HL-60 (cell line): ENCODE results near the gene FMR1NB.

Experiments
- DNase-seq, 2 experiments: peaks; one replicate each; pipeline ENCODE4 v3.0.0-alpha.2; 2010 to 2020; ENCODE audit warnings: low read depth in 1 of 2, low spot score in 1 of 2
- H3K27ac ChIP-seq: fragments of 250-450 bp; sonication (Bioruptor Pico); replicated peaks from 2 replicates; pipeline ENCODE4 v1.5.1; 2020; ENCODE audit warnings: mild to moderate bottlenecking, moderate library complexity
- H3K27me3 ChIP-seq: fragments of 250-450 bp; sonication (Bioruptor Pico); 2 replicates; pipeline ENCODE4 v1.5.1; 2021; ENCODE audit warnings: mild to moderate bottlenecking, moderate library complexity; ENCODE audit not compliant: insufficient read depth, poor library complexity, severe bottlenecking
- H3K4me3 ChIP-seq: replicated peaks from 2 replicates; pipeline ENCODE4 v1.5.1; 2011; ENCODE audit warnings: mild to moderate bottlenecking, control low read depth, low read length; ENCODE audit not compliant: insufficient read depth
- GABPA ChIP-seq: IDR thresholded peaks from 2 replicates; pipeline ENCODE4 v1.6.1; 2012; ENCODE audit warnings: low read depth
- POLR2AphosphoS5 ChIP-seq: IDR thresholded peaks from 2 replicates; pipeline ENCODE4 v1.6.1; 2012; ENCODE audit warnings: low read depth
- SPI1 ChIP-seq: IDR thresholded peaks from 2 replicates; pipeline ENCODE4 v1.6.1; 2012; ENCODE audit warnings: low read depth, mild to moderate bottlenecking, borderline replicate concordance
- TF ChIP-seq, protein P1 (sequence below): IDR thresholded peaks from one replicate; pipeline ENCODE4 v1.5.1; 2011; ENCODE audit warnings: low read length, control low read depth, inconsistent platforms; ENCODE audit not compliant: insufficient read depth
- TF ChIP-seq, protein P2 (sequence below): IDR thresholded peaks from 2 replicates; pipeline ENCODE4 v1.6.1; 2012; ENCODE audit warnings: low read depth; ENCODE audit not compliant: insufficient replicate concordance

The FMR1NB gene

DNA sequence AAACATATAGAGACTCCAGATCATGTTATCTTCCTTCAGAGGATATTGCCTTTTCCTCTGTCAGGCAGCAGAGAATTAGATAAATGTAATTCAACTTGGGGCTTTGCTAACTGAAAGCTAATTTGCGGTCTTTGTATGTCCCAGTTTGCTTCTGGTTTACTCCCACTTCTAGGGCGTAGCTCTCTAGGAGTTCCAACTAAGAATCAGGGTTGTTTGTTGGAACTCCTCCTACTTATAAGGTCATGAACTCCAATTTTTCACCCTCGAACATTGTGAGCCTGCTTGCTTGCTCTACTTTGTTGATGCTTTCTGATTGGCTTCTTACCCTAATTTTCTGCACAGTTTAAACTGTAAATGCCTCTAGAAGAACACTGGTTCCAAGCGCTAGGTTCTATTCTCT is 66.1 kb downstream of the FMR1NB start:
- Histone ChIP-seq H3K27ac (no peak overlapping the region), H3K4me3 (no peak overlapping the region), H3K27me3 (no peaks in the 10 kb centered on the region)
- no peak for DNase-seq
- TF ChIP-seq POLR2AphosphoS5, result no peak
- TF ChIP-seq SPI1, result no peak
- TF ChIP-seq, protein P1, sequence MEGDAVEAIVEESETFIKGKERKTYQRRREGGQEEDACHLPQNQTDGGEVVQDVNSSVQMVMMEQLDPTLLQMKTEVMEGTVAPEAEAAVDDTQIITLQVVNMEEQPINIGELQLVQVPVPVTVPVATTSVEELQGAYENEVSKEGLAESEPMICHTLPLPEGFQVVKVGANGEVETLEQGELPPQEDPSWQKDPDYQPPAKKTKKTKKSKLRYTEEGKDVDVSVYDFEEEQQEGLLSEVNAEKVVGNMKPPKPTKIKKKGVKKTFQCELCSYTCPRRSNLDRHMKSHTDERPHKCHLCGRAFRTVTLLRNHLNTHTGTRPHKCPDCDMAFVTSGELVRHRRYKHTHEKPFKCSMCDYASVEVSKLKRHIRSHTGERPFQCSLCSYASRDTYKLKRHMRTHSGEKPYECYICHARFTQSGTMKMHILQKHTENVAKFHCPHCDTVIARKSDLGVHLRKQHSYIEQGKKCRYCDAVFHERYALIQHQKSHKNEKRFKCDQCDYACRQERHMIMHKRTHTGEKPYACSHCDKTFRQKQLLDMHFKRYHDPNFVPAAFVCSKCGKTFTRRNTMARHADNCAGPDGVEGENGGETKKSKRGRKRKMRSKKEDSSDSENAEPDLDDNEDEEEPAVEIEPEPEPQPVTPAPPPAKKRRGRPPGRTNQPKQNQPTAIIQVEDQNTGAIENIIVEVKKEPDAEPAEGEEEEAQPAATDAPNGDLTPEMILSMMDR, result no peak
- TF ChIP-seq, protein P2, sequence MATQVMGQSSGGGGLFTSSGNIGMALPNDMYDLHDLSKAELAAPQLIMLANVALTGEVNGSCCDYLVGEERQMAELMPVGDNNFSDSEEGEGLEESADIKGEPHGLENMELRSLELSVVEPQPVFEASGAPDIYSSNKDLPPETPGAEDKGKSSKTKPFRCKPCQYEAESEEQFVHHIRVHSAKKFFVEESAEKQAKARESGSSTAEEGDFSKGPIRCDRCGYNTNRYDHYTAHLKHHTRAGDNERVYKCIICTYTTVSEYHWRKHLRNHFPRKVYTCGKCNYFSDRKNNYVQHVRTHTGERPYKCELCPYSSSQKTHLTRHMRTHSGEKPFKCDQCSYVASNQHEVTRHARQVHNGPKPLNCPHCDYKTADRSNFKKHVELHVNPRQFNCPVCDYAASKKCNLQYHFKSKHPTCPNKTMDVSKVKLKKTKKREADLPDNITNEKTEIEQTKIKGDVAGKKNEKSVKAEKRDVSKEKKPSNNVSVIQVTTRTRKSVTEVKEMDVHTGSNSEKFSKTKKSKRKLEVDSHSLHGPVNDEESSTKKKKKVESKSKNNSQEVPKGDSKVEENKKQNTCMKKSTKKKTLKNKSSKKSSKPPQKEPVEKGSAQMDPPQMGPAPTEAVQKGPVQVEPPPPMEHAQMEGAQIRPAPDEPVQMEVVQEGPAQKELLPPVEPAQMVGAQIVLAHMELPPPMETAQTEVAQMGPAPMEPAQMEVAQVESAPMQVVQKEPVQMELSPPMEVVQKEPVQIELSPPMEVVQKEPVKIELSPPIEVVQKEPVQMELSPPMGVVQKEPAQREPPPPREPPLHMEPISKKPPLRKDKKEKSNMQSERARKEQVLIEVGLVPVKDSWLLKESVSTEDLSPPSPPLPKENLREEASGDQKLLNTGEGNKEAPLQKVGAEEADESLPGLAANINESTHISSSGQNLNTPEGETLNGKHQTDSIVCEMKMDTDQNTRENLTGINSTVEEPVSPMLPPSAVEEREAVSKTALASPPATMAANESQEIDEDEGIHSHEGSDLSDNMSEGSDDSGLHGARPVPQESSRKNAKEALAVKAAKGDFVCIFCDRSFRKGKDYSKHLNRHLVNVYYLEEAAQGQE, result no peak
- TF ChIP-seq GABPA, result no peak

DNA sequence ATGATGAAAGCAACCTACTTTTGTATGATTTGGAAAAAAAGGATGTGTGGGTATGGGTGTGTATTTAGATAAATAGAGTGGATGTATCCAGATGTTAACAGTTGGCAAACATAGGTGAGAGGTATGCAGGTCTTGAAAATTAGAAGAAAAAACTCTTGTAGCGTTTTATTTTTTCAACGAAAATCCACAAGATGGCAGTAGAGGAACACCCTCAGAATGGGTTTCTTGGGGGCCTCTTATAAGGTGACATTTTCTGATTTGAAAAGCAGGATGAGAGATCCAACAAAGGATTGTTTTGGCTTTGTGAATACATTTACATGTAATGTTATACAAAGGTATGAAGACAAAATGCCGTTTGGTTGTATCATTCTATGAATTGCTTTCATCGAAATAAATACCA is 68.3 kb downstream of the FMR1NB start:
- DNase-seq, result no peak
- Histone ChIP-seq H3K4me3 (no peak overlapping the region), H3K27ac (no peak overlapping the region), H3K27me3 (no peaks in the 10 kb centered on the region)
- TF ChIP-seq POLR2AphosphoS5 (no peak), GABPA (no peak), SPI1 (no peak)
- TF ChIP-seq, protein P1, result no peak
- TF ChIP-seq, protein P2, result no peak

DNA sequence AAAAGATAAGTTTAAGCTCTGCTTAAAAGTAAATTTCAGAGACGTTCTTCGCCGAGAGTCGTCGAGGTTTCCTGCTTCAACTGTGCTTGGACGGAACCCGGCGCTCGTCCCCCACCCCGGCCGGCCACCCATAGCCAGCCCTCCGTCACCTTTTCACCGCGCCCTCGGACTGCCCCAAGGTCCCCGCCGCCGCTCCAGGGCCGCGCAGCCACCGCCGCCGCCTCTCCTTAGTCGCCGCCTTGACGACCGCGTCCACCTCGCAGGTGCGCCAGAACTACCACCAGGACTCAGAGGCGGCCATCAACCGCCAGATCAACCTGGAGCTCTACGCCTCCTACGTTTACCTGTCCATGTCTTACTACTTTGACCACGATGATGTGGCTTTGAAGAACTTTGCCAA is 70.8 kb downstream of the FMR1NB start:
- TF ChIP-seq SPI1 (no peak), GABPA (no peak), POLR2AphosphoS5 (no peak)
- TF ChIP-seq, protein P1, result no peak
- TF ChIP-seq, protein P2, result no peak
- no peaks in the 10 kb centered on the region for H3K27me3 ChIP-seq
- H3K27ac ChIP-seq, result no peak overlapping the region
- DNase-seq, result no peak
- no peak overlapping the region for H3K4me3 ChIP-seq
